GM21737 (cell line): ENCODE data around the gene ASB8.
A peak's percentile ranks its signal among the peaks of the same experiment; 100 is the strongest.
"Not testable (repeated sequence)": the region's sequence is repeated elsewhere in the genome, so short reads cannot be mapped to it uniquely, and the experiment has no call there.

Experiments used
- ATAC-seq: cut with Tn5 transposase; IDR thresholded peaks from one replicate; pipeline ENCODE4 v1.9.1; 2021; ENCODE audit warnings: mild to moderate bottlenecking, moderate library complexity; ENCODE audit not compliant: unreplicated experiment

Gene ASB8

DNA sequence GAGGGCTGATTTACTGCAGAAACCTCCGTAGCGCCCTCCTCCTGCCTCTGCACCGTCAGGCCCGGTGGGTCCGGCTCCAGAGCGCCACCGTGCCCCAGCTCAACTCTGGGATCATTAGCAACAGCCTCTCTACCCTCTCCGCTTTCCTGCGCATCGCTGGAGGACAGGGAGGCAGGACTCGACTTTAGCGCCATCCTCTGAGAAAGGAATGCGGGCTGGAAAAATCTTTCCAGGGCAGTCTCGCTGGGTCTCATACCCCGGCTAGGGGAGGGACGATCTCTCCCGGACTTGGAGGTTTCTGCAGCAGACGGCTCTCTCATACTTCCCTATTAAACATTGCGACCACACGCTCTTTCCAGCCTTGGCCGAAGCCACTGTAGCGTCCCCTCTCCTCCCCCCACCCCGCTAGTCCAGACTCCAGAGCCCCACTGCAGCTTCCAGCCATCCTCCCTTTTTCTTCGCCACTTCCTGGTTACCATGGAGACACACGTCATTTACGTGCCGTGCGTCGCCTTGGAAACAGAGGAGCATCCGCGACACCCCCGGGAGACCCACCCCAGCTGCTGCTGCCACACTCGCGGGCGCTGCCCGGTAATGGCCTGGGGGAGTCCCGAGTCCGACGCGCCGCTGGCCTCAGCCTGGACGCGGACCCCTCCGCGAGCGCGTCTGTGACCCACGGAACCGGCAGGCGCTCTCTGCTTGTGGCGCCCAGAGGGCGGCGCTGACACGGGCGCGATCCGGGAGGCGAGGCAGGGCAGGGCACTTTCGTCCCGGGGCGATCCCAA lies 26.0 kb upstream of the ASB8 start, which contains the start of gene CCDC184:
CCDC184 (plus strand) TSS at position 554 of the 785 bp plus-strand sequence. CDS start 479 bp downstream, outside the sequence.
- ATAC-seq = peak; percentile 61

GRCh38 chr12:48182631-48183030 lies 25.3 kb upstream of the ASB8 start:
- no peak for ATAC-seq

DNA sequence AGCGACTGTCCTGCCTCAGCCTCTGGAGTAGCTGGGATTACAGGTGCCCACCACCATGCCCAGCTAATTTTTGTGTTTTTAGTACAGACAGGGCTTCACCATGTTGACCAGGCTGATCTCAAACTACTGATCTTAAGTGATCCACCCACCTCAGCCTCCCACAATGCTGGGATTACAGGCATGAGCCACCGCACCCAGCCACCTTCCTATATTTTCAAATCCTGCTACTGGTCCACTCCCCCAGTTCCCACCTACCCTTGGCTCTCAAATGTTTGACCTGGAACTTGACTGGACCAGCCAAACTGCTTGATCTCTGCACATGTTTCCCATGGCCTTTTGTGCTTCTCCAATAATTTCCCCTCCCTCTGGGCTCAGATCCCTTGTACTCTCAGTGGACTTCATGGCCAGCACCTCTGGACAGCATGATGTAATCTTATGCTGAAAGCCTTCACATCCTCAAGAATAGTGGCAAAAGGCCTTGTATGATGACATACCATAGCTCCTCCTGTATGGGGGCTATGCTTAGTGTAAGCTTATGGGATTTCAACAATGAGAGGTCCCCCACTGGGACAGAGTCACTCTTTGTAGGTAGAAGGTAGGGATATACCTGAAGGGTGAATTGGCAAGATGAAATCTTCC lies 23.7 kb upstream of the ASB8 start:
- ATAC-seq = no peak

GRCh38 chr12:48180424-48180823 lies 23.1 kb upstream of the ASB8 start:
- ATAC-seq = no peak

- ATAC-seq = no peak
These were observed 22.2 kb upstream of the ASB8 start for GRCh38 chr12:48179466-48179865.

DNA sequence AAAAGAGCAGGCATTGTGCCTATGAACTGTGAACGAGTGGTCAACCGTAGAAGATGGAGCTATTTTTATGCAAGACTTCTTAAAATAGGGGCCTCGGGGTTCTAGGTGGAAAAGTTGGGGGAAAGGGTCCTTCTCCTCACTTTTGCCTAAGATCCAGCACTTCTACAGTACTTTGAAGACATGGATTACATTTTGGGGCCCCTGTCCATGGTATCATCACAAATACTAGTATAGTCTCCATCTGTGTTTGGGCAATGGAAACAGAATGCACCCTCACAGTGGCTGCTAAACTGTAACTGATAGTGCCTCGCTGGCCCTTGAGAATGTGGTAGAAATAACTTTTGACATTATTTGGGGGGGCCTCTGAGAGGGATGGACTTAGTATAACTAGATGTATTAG lies 20.7 kb upstream of the ASB8 start:
- ATAC-seq = no peak

- no peak for ATAC-seq
These were observed 19.1 kb upstream of the ASB8 start for GRCh38 chr12:48176417-48176751.

- ATAC-seq = no peak
These were observed 18.5 kb upstream of the ASB8 start for GRCh38 chr12:48175613-48176416.

- no peak for ATAC-seq
These were observed 11.7 kb upstream of the ASB8 start for GRCh38 chr12:48169011-48169410.

DNA sequence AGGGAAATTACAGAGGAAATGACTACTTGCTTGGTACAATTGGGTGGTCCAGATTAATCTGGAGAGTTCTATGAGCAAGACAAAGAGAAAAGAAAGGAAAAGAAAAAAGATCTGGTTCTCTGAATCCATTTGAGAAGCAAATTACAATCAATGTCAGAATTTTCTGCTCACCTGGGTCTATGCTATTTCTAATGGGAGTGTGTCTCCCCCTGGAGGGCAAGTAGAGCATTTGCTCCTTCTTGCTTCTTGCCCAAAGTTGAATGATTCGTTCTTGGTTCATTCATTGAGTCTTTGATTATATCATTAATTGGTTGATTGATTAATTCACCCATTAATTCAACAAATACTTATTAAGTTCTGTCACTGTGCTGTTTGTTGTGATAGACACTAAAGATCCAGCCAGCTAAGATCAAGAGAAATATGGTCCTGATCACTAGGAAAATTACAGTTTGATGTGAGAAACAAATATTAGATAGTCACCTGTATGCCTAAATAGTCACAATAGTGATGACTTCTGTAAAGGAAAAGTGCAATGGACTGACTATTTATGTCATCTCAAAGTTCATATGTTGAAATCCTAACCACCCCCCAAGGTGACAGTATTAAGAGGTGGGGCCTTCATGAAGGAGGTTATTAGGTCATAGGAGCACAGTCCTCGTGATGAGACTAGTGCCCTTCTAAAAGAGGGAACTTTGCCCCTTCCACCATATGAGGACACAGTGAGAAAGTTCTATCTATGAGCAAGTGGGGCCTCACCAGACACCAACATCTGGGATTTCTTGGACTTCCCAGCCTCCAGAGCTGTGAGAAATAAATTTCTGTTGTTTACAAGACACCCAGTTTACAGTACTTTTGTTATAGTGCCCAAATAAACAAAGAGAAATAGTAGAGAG lies 8.0 kb upstream of the ASB8 start:
- no peak for ATAC-seq

DNA sequence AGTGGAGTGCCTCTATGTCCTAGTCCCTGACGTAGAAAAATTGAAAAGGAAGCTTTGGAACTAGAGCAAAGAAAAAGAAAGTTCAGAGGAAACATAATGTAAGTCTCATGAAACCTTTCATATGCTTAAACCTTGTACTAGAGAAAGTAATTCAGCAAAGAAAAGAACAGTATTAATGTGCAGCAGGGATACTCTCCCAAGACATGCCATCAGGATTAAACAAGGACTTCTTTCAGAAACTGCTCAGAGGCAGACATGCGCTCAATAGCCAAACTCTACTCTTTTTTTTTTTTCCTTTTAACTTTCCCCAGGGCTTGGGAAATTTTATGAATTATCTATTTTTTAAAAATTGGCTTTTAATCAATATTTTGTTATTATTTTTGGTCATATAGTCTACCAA lies 7.1 kb upstream of the ASB8 start:
- ATAC-seq = no peak

GRCh38 chr12:48163150-48163747 lies 5.9 kb upstream of the ASB8 start:
- ATAC-seq = no peak

DNA sequence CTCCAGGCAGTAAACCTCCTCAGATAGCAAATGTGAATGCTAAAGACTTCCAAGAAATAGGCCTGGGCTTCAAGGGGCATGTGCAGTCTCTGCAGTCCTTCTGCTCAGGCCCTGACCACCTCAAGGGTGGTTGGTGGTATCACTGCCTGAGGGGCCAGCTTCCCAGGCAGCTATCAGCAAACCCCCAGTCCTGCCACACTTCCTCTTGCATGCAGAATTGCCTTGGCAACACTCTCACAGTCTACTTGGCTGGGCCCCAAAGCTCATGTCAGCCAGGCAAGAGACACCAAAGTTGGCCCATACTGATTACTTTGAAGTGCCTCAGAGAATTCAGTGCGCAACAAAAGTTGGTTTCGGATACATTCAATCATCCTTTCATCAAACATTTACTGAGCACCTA lies 3.5 kb upstream of the ASB8 start:
- no peak for ATAC-seq

- ATAC-seq = no peak
These were observed 2.7 kb upstream of the ASB8 start for GRCh38 chr12:48160046-48160445.

- no peak for ATAC-seq
These were observed 615 bp upstream of the ASB8 start for GRCh38 chr12:48157889-48158370.

DNA sequence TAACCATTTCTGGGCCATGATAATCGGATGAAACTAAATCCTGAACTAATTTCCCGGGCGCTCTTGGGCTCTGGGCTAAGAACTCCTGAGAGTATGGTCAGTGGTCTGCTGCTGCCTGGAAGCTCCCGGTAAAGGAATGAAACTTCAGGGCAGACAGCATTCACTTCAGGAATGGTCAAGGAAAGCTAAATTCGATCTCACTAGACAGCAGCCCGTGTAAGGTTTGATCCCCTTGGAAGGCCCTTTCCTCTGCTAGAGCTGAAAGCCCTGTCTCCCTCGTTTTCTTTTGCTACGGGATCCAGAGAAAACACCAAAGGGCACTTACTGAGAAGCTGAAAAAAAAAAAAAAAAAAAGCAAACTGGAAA lies 680 bp downstream of the ASB8 start:
- ATAC-seq = no peak

GRCh38 chr12:48155786-48156185 lies 1.5 kb downstream of the ASB8 start:
- not testable (repeated sequence) for ATAC-seq

GRCh38 chr12:48151103-48151771 lies 6.1 kb downstream of the ASB8 start:
- no peak for ATAC-seq

GRCh38 chr12:48145981-48146380 lies 11.3 kb downstream of the ASB8 start:
- ATAC-seq = no peak

- ATAC-seq = no peak
These were observed 13.4 kb downstream of the ASB8 start for GRCh38 chr12:48143898-48144297.
